Fibroblast of pulmonary artery (primary cell): ENCODE measurements around the gene M1AP.

Experiments
- DNase-seq: peaks from one replicate; pipeline ENCODE4 v3.0.0-alpha.2; 2010; ENCODE audit warnings: low read depth
- H3K4me3 ChIP-seq: replicated peaks from 2 replicates; pipeline ENCODE4 v1.5.1; 2011; ENCODE audit warnings: low read depth, mild to moderate bottlenecking, control low read depth, low read length, moderate library complexity
- TF ChIP-seq, protein P1 (sequence below): IDR thresholded peaks from 2 replicates; pipeline ENCODE4 v1.5.1; 2011; ENCODE audit warnings: mild to moderate bottlenecking, control low read depth, low read length, inconsistent platforms; ENCODE audit errors: missing control alignments

The M1AP gene

GRCh38 chr2:74584088-74584645, 64.0 kb downstream of the M1AP start:
- TF ChIP-seq, protein P1, sequence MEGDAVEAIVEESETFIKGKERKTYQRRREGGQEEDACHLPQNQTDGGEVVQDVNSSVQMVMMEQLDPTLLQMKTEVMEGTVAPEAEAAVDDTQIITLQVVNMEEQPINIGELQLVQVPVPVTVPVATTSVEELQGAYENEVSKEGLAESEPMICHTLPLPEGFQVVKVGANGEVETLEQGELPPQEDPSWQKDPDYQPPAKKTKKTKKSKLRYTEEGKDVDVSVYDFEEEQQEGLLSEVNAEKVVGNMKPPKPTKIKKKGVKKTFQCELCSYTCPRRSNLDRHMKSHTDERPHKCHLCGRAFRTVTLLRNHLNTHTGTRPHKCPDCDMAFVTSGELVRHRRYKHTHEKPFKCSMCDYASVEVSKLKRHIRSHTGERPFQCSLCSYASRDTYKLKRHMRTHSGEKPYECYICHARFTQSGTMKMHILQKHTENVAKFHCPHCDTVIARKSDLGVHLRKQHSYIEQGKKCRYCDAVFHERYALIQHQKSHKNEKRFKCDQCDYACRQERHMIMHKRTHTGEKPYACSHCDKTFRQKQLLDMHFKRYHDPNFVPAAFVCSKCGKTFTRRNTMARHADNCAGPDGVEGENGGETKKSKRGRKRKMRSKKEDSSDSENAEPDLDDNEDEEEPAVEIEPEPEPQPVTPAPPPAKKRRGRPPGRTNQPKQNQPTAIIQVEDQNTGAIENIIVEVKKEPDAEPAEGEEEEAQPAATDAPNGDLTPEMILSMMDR: no peak
- DNase-seq: peak; percentile 35

GRCh38 chr2:74583504-74583903, 64.6 kb downstream of the M1AP start:
- no peak overlapping the region for H3K4me3 ChIP-seq
- TF ChIP-seq, protein P1: no peak
- DNase-seq: peak; percentile 68

More at GRCh38 chr2:74584088-74584645, 64.0 kb downstream of the M1AP start:
- H3K4me3 ChIP-seq: no peak overlapping the region

GRCh38 chr2:74582184-74582583, 65.9 kb downstream of the M1AP start:
- no peak for DNase-seq
- TF ChIP-seq, protein P1: no peak
- no peak overlapping the region for H3K4me3 ChIP-seq

DNA sequence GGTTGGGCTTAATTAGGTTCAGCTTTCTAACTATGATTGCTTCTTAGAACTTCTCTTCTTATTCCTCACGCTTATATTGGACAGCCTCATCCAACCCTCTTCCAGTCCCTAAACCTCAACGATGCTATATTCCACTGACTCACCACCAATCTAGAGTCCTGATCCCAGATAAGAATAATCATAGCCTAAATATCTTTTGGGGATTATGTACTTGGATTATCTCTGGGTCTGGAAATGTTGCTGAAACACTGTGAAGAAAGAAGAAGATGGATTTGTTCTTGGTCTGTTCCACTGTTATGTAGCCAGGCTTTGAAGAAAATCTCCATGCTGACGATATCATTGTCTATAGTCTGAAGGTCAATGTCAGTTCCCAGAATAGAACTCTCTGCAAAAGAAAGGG, 66.7 kb downstream of the M1AP start:
- no peak for DNase-seq
- TF ChIP-seq, protein P1: no peak
- no peak overlapping the region for H3K4me3 ChIP-seq

GRCh38 chr2:74578408-74578807, 69.7 kb downstream of the M1AP start:
- TF ChIP-seq, protein P1: no peak
- no peak for DNase-seq
- H3K4me3 ChIP-seq: no peak overlapping the region

DNA sequence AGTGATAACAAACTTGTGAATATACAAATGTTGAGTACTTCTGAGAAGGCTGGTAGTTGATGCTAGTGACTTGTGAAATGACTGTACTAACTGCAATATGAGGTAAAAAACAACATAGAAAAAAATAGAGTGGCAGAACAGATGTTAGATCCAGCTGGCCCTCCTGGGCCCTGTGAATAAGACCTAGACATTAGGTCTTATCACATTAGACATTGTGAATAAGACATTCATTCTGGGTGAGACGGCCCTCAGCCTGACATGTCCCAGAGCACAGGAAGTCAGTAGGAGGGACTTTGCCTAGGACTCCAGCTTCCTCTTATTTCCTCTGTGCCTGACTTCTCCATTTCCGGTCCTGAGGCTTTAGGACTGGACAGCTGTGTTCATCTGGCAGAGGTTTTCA, 70.7 kb downstream of the M1AP start:
- no peak overlapping the region for H3K4me3 ChIP-seq
- peak; percentile 73 for DNase-seq
- TF ChIP-seq, protein P1: no peak

DNA sequence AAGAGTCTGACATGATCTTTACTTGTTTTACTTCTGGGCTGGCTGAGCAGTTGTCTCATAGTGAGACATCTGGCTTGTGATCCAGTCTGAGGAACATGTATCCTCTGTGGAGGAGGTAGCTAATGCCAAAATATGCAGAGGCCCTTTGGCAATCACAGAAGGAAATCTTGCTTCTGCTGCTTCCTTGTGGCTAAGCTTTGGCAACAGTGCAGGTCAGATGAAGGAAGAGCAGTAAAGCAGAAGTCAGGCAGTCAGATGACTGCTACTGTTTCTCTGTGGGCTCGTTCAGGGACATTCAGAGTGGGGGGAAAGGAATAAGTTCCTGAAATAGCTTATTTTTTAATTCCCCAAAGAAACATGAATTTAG, 71.3 kb downstream of the M1AP start:
- H3K4me3 ChIP-seq: no peak overlapping the region
- peak; percentile 79 for DNase-seq
- TF ChIP-seq, protein P1: peak; percentile 18
